Stimulated activated CD8-positive, alpha-beta memory T cell treated with anti-CD3 and anti-CD28 coated beads, Interleukin-15, amount 100 ng/mL, for 1 hour (primary cell): Measurements from ENCODE around the gene C18orf63.

Source experiments
- DNase-seq: peaks from one replicate; pipeline ENCODE4 v3.0.0-alpha.2; 2020; ENCODE audit warnings: low read depth

The C18orf63 gene

DNA sequence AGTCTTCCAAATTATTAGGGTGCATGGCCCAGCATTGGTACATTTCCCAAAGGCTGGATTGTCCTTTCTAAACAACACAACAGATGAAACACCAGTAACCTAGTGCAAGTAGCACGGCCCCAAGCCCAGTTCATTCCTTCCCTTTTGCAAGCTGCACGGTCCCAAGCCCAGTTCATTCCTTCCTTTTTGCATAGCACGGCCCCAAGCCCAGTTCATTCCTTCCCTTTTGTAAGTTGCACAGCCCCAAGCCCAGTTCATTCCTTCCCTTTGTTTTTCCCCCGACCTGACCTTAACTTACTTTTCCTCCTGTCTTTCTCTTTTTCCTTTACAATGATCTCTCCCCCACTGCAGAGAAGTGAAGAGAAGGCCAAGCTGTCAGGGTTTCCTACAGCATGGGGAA, 60.9 kb downstream of the C18orf63 start:
- no peak for DNase-seq

DNA sequence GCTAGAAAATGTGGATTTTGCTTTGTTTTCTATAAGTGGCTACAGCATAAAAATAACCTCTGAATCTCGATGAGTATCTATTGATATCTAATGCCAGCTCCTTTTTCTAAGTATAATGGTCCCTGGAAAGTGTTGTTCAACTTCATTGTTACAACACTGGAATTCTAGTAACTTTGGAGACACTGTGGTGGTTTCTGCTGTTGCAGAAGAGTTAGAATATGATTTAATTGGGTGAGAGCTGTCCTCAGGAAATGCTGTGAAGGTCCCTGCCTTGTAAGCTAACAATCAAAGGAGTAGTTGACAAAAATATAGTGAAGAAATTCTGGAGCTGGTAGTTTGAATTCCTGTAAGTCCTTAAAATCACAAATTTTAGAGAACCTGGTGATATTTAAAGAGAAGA, 62.1 kb downstream of the C18orf63 start:
- no peak for DNase-seq

DNA sequence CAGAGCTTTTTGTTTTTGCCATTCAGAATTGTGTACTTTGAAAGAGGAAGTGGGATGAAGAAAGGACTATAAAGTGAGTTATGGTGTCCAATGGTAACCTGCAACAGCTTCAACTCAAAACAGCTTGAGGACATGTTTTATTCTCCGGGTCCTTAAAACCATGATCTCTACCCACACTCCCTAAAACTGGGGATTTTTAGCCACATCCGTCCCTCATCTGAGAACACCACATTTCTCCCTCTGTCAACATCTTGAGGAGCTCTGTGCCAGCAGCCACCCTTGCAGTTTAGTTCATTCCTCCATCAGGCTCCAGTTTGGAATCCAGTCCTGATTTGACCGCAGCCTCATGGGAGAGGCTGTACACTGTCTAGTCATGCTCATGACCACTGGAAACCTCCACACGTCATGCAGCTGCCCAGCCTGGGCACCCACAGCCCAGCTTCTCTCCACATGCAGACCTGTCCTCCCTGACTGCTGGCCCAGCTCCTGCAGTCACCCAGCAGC, 62.6 kb downstream of the C18orf63 start:
- DNase-seq: no peak

DNA sequence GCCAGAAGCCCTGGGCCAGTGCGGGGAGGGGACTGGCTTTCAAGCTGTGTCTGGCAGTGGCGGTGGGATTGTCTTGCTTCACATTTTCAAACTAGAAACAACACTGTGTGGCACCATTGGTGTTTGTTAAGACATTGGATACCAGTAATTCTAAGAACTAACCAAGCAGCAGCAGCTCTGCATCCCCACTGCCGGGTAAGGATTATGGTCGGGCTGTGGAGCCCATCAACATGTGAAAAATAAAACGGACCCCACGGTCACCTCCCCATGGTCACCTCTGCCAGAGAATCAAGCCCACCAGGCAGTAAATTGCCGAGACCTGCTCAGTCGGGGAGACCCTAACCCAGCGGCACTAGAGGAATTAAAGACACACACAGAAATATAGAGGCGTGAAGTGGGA, 65.3 kb downstream of the C18orf63 start:
- DNase-seq: no peak

DNA sequence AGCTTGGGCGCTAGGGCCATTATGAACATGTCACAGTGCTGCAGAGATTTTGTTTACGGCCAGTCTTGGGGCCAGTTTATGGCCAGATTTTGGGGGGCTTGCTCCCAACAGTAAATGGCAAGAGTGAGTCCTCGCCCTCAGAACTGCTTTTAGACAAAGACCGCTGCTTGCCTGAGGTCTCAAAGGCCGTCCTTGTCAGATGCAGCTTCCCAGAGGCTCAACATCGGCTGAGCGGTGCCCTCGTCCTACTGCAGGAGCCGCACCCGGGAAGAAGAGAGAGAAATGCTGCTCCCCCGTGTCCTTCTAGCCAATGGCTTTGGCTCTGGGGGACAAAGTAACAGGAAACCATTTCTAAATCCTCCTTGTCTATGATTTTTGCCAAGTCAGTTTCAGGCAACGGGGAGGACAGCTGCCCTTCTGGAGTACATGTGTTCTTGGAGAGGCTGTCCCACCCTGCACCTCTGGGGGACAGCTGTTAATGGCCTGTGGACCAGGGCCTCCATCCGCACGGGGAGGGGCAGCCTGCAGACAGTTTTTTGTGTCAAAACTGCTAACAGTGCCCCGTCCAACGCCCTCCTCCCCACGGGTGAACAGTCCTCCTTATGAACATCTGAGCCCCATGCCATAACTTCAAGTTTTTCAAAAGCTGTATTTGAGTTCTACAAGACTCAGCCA, 66.1 kb downstream of the C18orf63 start:
- no peak for DNase-seq

DNA sequence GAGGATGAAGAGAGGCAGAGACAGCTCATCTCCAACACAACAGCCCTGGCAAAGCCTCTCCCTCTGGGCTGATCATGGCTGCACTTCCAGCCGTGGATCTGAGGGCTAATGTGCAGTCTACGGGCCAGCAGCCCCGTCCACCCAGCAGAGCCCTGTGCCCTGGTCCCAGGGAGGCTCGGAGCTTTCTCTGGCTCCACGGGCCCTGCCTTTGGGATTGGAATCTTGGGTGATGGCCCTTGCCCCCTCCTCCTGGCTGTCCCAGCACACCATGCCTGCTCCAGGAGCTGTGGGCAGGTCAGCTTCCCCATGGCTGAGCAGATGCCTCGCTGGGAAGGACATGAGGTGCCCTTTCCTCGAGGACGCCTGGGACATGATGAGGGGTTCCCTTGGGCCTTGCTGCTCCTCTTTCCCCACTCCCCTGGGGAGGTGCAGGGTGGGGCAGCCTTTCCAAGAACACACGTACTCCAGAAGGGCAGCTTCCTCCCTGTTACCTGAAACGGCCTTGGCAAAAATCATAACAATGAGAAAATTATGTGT, 66.9 kb downstream of the C18orf63 start:
- DNase-seq: no peak

DNA sequence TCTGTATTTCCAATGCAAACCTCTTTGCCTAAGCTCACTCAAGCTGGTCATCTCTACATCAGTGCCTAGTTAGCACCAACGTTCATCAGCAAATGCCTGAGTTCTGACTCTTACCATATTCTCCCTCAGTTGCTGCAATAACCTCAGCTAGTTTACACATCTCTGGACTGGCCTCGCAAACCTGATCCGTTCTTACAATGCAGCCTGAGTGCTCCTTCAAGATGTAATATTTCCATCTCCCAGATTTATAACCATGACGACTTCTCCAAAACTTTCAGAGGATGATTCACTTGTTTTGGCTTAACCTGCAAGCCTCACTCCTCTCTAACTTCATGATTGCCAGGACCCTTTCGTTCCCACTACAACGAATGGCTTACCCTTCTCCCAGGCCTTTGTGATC, 71.7 kb downstream of the C18orf63 start:
- DNase-seq: no peak

DNA sequence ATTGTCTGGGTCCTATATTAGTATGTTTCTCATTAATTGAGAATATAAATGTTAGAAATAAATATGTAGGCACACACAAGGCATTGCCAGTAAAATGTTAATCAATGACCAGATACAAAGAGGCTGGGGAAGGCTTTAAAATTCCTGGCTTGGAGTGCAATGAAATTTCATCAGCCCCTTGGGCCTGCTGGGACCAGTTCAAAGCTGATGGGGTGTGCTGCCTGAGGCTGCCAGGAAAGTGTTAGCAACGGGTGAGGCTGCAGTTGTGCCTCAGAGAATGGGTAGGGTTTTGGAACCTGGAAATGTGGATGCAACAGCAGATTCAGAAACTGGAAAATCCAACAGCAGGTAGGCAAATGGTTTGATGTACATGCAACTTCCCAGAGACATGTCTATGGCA, 72.6 kb downstream of the C18orf63 start:
- DNase-seq: no peak

DNA sequence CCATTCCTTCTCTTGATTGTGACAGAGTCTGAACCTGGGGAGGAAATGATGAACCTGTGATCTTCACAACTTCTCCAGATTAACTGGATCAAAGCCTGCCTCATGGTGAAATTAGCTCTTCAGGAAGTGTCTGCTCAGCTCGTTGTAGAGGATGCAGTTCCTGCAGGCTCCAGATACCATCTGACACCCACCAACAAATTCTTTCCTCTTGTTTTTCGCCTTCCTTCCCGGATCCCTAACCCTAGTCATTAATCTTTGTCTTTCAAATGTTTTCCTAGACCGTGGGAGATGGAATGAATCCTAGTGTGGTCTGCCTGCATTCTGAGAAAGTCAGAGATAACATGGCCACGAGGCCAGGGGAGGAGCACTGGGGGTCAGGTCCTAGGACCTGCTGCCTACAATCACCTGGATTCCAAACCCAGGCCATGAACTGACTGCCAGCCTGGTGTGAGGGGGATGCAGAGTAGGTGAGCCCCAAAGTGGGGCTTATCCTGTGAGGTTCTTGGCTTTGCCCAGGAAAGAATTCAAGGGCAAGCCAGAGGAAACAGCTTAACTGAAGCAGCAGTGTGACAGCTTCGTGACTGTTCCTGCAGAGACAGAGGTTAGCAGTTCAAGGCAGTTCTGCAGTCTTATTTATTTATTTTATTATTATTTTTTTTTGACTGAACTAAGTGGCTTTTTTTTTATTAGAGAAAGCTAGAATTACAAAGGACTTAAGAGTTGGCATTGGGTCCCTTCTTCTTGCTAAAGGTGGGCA, 73.7 kb downstream of the C18orf63 start:
- DNase-seq: no peak

DNA sequence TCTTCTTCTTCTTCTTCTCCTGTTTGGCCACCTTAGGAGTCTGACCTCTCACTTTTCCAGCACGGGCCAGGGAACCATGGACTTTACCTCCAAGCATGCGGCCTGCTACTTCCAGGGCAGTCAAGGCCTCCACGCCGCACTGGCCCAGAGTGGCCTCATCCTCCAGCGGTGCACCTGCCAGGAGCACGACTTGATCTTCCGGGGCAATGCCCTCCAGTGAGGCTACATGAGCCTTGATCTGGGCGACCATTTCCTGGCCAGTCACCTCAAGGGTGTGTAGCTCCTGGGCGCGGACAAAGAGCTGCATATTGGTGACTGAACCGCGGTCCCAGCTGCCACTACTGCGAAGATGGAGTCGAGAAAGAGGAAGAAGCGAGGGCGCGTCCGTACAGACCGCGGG, 74.4 kb downstream of the C18orf63 start:
- no peak for DNase-seq

DNA sequence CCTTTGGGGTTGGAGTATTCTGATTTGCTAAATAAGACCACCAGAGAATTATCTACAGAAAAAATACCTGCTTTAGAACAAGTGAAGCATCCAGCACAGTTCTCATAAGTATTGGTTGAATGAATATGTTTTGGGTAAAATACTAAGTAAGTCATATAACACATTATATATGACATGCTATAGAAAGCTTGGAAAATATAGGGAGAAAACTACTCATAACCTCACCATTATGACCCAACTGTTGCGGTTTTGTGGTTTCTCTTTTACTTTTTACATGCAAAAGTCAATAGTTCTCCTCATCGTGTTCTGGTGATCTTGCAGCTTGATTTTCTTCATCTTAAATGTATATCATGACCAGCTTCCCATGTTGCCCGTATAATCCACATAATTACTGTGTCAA, 75.3 kb downstream of the C18orf63 start:
- no peak for DNase-seq

DNA sequence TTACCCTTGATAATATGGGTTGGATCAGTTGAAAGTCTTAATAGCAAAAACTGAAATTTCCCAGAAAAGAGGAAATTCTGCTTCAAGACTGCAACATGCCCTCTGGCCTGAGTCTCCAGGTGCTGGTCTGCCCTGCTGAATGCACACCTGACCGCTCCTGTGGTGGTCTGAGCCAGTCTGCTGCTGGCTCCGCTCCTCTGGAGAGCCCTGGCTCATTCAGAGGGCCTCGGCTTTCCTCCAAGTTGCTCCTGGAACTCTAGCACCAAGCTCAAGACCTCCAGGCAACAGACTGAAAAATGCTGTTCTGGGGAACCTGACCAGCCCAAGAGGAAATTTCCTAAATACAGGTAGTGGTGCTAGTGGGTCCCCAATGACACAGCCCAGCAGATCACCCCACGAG, 76.7 kb downstream of the C18orf63 start:
- no peak for DNase-seq

DNA sequence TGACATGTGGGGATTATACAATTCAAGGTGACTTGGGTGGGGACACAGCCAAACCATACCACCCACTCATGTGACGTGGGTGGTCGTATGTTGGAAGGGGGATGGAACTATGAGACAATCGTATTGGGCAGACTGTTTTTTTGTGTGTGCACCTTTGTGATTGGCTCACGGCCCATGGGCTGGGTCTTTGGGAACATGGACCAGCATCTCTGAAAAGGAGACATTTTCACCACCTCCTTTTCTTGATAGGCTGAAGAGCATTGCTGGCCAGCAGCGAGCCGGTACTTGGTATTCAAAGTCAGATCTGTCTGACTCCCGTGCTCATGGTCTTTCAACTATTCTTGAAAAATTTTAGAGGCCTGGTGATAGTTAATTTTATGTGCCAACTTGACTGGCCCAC, 79.4 kb downstream of the C18orf63 start:
- no peak for DNase-seq

DNA sequence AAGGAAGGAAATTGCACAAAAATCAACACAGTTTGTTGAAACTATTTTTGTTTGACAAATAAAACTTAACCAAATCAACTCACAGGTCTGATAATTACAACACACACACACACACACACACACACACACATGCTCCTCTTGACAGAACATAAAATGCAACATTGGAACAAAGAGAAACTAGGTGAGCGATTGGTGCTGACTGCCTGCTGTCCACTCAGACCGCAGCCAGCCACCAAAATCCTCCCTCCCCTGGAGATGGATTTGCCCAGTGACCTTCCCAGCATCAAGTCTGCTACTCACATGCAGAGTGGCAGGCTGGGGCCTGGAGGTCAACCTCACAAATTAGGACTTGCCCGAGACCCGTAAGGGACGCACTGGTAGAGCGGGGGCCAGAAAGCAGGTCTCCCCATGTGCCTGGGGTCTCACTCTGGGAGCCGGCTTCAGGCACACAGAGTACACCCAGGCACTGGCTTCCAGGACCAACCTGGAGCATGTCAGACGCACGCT, 80.1 kb downstream of the C18orf63 start:
- no peak for DNase-seq

DNA sequence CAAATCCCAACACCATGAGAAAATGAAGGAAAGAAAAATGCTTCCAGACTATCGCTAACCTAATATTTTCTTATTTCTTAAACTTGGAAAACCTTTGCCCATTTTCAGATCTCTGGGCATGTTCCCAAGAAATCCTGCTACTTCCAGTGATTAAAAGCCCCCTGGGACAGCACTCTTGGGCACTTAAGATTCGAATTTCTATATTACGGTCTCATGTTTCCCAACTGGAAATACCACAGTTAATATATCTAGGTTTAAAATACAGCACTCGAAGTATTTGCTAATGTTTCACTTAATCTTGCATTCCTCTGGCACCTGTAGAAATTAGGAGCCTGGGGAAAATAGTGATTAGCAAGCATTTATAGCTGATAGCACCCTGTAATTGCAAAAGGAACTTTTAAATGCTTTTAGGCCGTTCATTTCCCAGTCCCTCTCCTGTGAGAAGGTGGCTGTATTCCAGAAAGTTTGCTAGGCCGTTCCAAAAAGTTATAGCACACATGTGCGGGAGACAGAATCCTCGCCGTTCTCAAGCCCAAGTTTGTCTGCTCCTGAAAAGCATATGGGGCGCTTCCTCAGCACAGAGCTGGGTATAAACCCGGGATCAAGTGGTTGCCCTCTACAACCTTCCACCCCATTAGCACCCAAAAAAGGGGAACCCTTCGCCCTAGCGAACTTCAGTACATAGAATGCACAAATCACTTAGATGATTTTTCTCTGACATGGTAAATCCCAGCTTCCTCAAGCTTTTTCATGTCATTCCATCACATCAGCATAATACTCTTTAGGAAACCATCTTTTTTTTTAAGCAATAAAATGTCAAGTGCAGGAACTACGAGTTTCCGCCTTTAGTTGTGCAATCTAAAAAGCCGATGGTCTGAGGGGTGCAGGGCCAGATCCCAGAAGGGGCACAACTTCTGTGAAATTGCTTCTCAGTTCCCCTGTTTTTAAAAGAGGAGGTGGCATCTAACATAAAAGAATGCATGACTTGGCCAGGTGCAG, 80.8 kb downstream of the C18orf63 start:
- no peak for DNase-seq

DNA sequence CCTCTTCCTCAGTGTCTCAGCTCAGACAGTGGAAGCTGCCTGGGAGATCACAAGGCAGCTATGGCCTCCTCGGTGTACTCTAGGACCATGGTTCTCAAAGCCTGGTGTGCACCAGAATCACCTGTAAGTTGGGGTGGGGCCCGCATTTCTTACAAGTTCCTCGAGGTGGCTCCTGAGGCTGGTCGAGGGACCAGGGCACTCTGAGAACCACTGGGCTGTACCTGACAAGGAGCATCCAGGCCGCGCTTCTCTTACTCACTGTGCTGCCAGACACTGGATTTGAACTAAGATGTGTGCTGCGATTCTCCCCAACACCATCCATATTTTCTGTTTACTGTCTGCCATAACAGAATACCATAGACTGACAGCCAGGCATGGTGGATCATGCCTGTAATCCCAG, 81.9 kb downstream of the C18orf63 start:
- no peak for DNase-seq

DNA sequence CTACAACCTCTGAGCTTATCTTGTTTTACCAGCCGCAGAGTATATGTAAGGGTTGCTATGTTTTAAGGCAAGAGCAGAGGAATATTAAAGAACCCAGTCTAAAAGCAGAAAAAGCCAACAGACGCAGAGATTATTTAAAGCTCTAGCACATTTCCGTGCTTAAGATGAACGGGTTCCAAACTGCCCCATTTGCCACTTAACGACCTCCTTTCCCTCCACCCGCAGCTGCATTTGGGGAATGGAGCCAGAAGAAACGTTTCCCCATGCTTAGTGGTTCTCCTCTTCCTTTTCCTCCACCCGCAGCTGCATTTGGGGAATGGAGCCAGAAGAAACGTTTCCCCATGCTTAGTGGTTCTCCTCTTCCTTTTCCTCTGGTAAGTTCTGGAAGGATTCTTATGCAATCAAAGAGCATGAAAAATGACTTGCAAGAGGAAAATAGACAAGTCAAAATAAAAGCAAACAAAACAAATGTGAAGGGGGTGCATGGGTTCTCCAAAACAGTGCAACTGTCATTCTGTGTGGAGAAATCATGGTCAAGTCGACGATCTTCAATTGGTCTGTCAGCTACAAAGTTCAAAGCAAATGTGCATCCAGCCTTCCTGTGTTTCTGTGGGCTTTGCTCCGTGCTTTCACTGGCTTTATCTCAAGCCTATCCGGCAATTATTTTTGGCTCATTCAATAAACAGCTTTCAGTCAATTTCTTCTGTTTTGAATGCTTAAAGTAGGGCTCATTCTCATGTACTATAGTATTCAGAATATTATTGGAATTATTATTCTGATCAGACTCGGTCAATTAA, 83.7 kb downstream of the C18orf63 start:
- no peak for DNase-seq

DNA sequence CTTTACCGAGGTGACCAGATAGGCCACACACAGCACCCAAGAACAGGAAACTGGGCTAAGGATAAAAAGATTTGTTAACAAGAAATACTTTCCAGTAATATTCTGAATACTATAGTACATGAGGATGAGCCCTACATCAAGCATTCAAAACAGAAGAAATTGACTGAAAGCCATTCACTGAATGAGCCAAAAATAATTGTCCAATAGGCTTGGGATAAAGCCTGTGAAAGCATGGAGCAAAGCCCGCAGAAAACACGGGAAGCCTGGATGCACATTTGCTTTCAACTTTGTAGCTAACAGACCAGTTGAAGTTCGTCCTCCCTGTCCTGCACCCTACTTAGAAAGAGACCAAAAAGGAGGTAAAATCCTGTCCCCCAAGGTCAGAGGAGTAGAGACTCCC, 85.2 kb downstream of the C18orf63 start:
- no peak for DNase-seq

DNA sequence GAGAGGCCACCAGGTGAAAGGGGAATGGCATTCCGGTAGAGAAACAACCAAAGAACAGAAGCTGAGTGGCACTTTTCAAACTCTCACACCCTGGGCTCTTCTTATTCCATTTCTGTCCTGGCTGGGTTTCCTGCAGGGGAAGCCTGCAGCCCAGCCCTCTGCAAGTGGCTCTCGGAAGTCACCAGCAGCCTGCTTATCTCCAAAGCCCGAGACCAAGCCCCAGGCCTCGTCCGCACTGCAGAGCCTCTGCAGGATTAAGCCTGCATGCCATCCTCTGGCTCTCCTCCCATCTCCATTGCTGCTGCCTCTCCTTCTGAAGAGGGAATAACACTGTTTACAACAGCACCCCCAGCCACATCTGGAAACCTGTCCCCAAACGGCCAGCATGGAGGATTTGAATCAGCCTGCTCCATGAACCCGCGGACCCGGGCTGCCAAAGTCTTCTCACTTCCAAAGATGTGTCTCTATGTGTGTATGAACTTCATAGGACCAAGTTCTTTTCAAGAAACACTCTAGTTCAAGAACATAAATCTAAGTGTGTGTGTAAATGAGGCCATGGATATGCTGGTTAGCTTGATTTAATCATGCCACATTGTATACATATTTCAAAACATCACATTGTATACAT, 87.3 kb downstream of the C18orf63 start:
- DNase-seq: no peak

DNA sequence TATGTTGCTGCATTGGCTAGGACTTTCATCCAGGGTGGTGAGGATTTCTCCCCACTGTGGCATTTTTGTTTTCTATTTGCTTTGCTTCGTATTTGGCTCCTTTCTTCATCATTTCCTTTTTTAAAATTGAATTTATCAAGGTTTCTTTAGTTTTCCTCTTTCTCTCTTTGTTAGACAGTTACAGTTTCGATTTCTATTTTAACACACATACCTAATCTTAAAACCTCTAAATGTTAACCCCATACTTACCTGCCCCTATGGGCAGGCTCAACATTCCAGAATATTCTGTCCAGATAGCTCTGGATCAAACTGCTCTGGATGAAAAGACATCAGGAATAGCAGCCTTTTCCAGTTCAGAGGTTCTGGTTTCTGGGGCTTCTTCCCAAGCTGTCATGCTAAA, 92.2 kb downstream of the C18orf63 start:
- no peak for DNase-seq
